Gastrocnemius medialis (tissue), 4 donors: ENCODE measurements around the gene CNR1. TPM values are rescaled to one million over a fixed set of nuclear protein-coding genes. Genes with fewer than 3 reads are reported as not detected.

Experiments used
- ATAC-seq, 2 donors: fragments of 150-250 bp; one replicate each; pipeline ENCODE4 v1.9.1; 2016
- DNase-seq, 2 donors: peaks; one replicate each; pipeline ENCODE4 v3.0.0-alpha.2; 2019
- H3K27ac ChIP-seq, 4 donors: fragments of 200-600 bp; sonication (generic); 1 replicate in 1 of 4; 2 replicates in 3 of 4; pipeline ENCODE4 v1.5.1; 2016 to 2018; ENCODE audit warnings: mild to moderate bottlenecking in 2 of 4, moderate library complexity in 1 of 4
- H3K27me3 ChIP-seq, 3 donors: fragments of 200-600 bp; sonication (generic) in 2 of 3; 1 replicate in 1 of 3; 2 replicates in 2 of 3; pipeline versions ENCODE4 v1.5.1 to v1.6.0; 2016 to 2019; ENCODE audit warnings: mild to moderate bottlenecking in 1 of 3, moderate library complexity in 1 of 3
- H3K36me3 ChIP-seq, 2 donors: fragments of 200-600 bp; sonication (generic) in 1 of 2; one replicate each; pipeline ENCODE4 v1.5.1; 2017 to 2018
- H3K4me1 ChIP-seq, 2 donors: fragments of 200-600 bp; sonication (generic) in 1 of 2; one replicate each; pipeline ENCODE4 v1.5.1; 2016 to 2017; ENCODE audit warnings: mild to moderate bottlenecking in 2 of 2
- H3K4me3 ChIP-seq, 4 donors: fragments of 200-600 bp; sonication (generic) in 3 of 4; 1 replicate in 1 of 4; 2 replicates in 3 of 4; pipeline ENCODE4 v1.5.1; 2016 to 2019; ENCODE audit warnings: mild to moderate bottlenecking in 2 of 4
- H3K9me3 ChIP-seq, 3 donors: fragments of 200-600 bp; sonication (generic) in 2 of 3; 1 replicate in 1 of 3; 2 replicates in 2 of 3; pipeline ENCODE4 v1.5.1; 2016 to 2019
- CTCF ChIP-seq, 5 experiments: fragments of 450-650 bp in 3 of 5; fragments of 200-600 bp in 2 of 5; sonication (generic) in 2 of 5; IDR thresholded peaks in 4 of 5; conservative IDR thresholded peaks in 1 of 5; 1 replicate in 4 of 5; 2 replicates in 1 of 5; pipeline ENCODE4 v1.5.1; 2016 to 2019; ENCODE audit warnings: antibody characterized with exemption in 5 of 5, mild to moderate bottlenecking in 3 of 5, moderate library complexity in 3 of 5
- POLR2A ChIP-seq, 2 donors: fragments of 450-650 bp; IDR thresholded peaks; one replicate each; pipeline ENCODE4 v1.6.1; 2017; ENCODE audit warnings: antibody characterized with exemption in 2 of 2, mild to moderate bottlenecking in 2 of 2, moderate library complexity in 2 of 2
- in situ Hi-C, 4 donors: fragments of 200-750 bp; cut with MboI; loops; one replicate each; pipeline versions ENCODE4 v1.15.0 to v1.8.0; 2017; ENCODE audit warnings: low sequenced_read_pairs in 4 of 4
- intact Hi-C: fragments of 100-400 bp; cut with DNase I; formaldehyde crosslinking; loops from one replicate; pipeline ENCODE4 v1.15.1; 2023; ENCODE audit warnings: low total_unique reads
- total RNA-seq, 4 donors: library from RNA; depleted of rRNA; stranded (reverse); fragments of >200 nt; gene quantifications; one replicate each; pipeline versions ENCODE4 v1.1.0 to v1.2.3, GENCODE V29; 2016

CNR1 gene
- total RNA-seq, 4 donors from 2014 or later, result 4.9 to 9.4 (median 5.9) TPM

- no peak for ATAC-seq
- Histone ChIP-seq H3K36me3 (no peaks in the 10 kb centered on the region), H3K27me3 (no peaks in the 10 kb centered on the region), H3K27ac (no peak overlapping the region), H3K4me3 (no peak overlapping the region), H3K9me3 (no peaks in the 10 kb centered on the region), H3K4me1 (no peaks in the 10 kb centered on the region)
- in situ Hi-C loops (no loop called here), intact Hi-C loops (no loop called here)
- TF ChIP-seq POLR2A (IDR thresholded peaks at IDR 0.05) (no peak), CTCF (IDR thresholded peaks at IDR 0.05 in 4 of 5, conservative IDR thresholded peaks at IDR 0.05 in 1 of 5) (no peak)
- no peak for DNase-seq
These were observed 24.4 kb downstream of the CNR1 start for GRCh38 chr6:88141561-88142296.

GRCh38 chr6:88137915-88138314, 28.2 kb downstream of the CNR1 start:
- Histone ChIP-seq H3K27me3 (no peaks in the 10 kb centered on the region), H3K4me3 (no peak overlapping the region), H3K36me3 (no peaks in the 10 kb centered on the region), H3K9me3 (no peaks in the 10 kb centered on the region), H3K27ac (no peak overlapping the region), H3K4me1 (no peaks in the 10 kb centered on the region)
- TF ChIP-seq CTCF (IDR thresholded peaks at IDR 0.05 in 4 of 5, conservative IDR thresholded peaks at IDR 0.05 in 1 of 5), result no peak
- TF ChIP-seq POLR2A (IDR thresholded peaks at IDR 0.05), result no peak
- in situ Hi-C loops, result no loop called here
- intact Hi-C loops, result no loop called here
- no peak for ATAC-seq
- no peak for DNase-seq

GRCh38 chr6:88135578-88136114, 30.5 kb downstream of the CNR1 start:
- no peak for ATAC-seq
- no peak overlapping the region for H3K4me3 ChIP-seq

GRCh38 chr6:88134575-88134974, 31.6 kb downstream of the CNR1 start:
- DNase-seq (no peak), ATAC-seq (no peak)
- Histone ChIP-seq H3K27me3 (no peaks in the 10 kb centered on the region), H3K36me3 (no peaks in the 10 kb centered on the region), H3K9me3 (no peaks in the 10 kb centered on the region), H3K4me1 (no peaks in the 10 kb centered on the region), H3K4me3 (no peak overlapping the region), H3K27ac (no peak overlapping the region)
- intact Hi-C loops, result no loop called here
- TF ChIP-seq CTCF (IDR thresholded peaks at IDR 0.05 in 4 of 5, conservative IDR thresholded peaks at IDR 0.05 in 1 of 5) (no peak), POLR2A (IDR thresholded peaks at IDR 0.05) (no peak)
- in situ Hi-C loops, result no loop called here

More at GRCh38 chr6:88135578-88136114, 30.5 kb downstream of the CNR1 start:
- Histone ChIP-seq H3K27me3 (no peaks in the 10 kb centered on the region), H3K36me3 (no peaks in the 10 kb centered on the region), H3K4me1 (no peaks in the 10 kb centered on the region), H3K27ac (no peak overlapping the region), H3K9me3 (no peaks in the 10 kb centered on the region)
- TF ChIP-seq POLR2A (IDR thresholded peaks at IDR 0.05), result no peak
- no peak for TF ChIP-seq CTCF (IDR thresholded peaks at IDR 0.05 in 4 of 5, conservative IDR thresholded peaks at IDR 0.05 in 1 of 5)
- no peak for DNase-seq
- in situ Hi-C loops, result no loop called here
- intact Hi-C loops, result no loop called here
